Measurements from ENCODE around the gene MEF2A.

DNA sequence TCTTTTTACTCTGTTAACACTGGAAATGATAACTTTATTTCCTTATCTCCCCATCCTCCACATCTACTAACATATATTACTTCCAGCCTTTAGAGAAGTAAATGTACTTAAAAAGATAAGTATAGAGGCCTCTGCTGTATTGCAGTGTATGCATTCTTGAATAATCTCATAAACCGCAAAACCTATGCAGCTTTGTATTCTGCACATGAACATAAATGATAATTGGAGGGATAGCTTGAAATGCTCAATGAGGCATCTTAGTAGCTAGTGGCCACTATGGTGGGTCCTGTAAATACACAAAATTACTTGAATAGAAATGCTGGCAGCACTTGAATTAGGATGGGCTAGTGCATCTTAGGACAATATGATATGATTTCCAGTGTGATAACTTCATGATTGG lies 90.4 kb downstream of the MEF2A start:
- TF ChIP-seq, protein P1, sequence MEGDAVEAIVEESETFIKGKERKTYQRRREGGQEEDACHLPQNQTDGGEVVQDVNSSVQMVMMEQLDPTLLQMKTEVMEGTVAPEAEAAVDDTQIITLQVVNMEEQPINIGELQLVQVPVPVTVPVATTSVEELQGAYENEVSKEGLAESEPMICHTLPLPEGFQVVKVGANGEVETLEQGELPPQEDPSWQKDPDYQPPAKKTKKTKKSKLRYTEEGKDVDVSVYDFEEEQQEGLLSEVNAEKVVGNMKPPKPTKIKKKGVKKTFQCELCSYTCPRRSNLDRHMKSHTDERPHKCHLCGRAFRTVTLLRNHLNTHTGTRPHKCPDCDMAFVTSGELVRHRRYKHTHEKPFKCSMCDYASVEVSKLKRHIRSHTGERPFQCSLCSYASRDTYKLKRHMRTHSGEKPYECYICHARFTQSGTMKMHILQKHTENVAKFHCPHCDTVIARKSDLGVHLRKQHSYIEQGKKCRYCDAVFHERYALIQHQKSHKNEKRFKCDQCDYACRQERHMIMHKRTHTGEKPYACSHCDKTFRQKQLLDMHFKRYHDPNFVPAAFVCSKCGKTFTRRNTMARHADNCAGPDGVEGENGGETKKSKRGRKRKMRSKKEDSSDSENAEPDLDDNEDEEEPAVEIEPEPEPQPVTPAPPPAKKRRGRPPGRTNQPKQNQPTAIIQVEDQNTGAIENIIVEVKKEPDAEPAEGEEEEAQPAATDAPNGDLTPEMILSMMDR (IDR thresholded peaks at IDR 0.05): no peak
- no peak for TF ChIP-seq POLR2A (IDR thresholded peaks at IDR 0.05)

All from thyroid gland (tissue), 4 donors.